OCI-LY1 (cell line): ENCODE measurements around the gene HOXD13.
A peak's percentile ranks its signal among the peaks of the same experiment; 100 is the strongest.

Source experiments
- H2AFZ ChIP-seq: fragments of 200-600 bp; sonication (generic), shearing (Covaris generic); 2 replicates; pipeline ENCODE4 v1.6.0; 2014; ENCODE audit warnings: antibody characterized with exemption, mild to moderate bottlenecking, low read length
- H3F3A ChIP-seq: fragments of 200-600 bp; sonication (generic), shearing (Covaris generic); 2 replicates; pipeline ENCODE4 v1.6.0; 2014; ENCODE audit warnings: mild to moderate bottlenecking, antibody characterized with exemption, low read length, moderate library complexity; ENCODE audit not compliant: insufficient read depth
- H3K27ac ChIP-seq: fragments of 200-600 bp; sonication (generic); 2 replicates; pipeline ENCODE4 v1.5.1; 2014; ENCODE audit warnings: low read length, mixed run types, mild to moderate bottlenecking, low read depth; ENCODE audit not compliant: poor library complexity, severe bottlenecking
- H3K27me3 ChIP-seq: fragments of 200-600 bp; sonication (generic); 2 replicates; pipeline ENCODE4 v1.6.0; 2014; ENCODE audit warnings: antibody characterized with exemption, mild to moderate bottlenecking, low read length, moderate library complexity; ENCODE audit not compliant: insufficient read depth
- H3K36me3 ChIP-seq: fragments of 200-600 bp; sonication (generic); 2 replicates; pipeline ENCODE4 v1.6.1; 2014; ENCODE audit warnings: mild to moderate bottlenecking, antibody characterized with exemption, low read length, moderate library complexity, mixed read lengths; ENCODE audit not compliant: insufficient read depth
- H3K4me1 ChIP-seq: fragments of 200-600 bp; sonication (generic); 2 replicates; pipeline ENCODE4 v1.5.1; 2014; ENCODE audit warnings: mild to moderate bottlenecking, low read length, moderate library complexity; ENCODE audit not compliant: insufficient read depth, severe bottlenecking
- H3K4me2 ChIP-seq: fragments of 200-600 bp; sonication (generic), shearing (Covaris generic); 2 replicates; pipeline ENCODE4 v1.6.1; 2014; ENCODE audit warnings: low read length
- H3K4me3 ChIP-seq: fragments of 200-600 bp; sonication (generic); 2 replicates; pipeline ENCODE4 v1.5.1; 2014; ENCODE audit warnings: low read length, low read depth, mild to moderate bottlenecking, mixed read lengths; ENCODE audit not compliant: poor library complexity, severe bottlenecking
- H3K79me2 ChIP-seq: fragments of 200-600 bp; shearing (Covaris generic); 2 replicates; pipeline ENCODE4 v1.6.1; 2016; ENCODE audit warnings: mixed run types, low read length, mixed read lengths; ENCODE audit not compliant: insufficient read depth
- H3K9ac ChIP-seq: fragments of 200-600 bp; sonication (generic), shearing (Covaris generic); 2 replicates; pipeline ENCODE4 v1.6.1; 2014; ENCODE audit warnings: mild to moderate bottlenecking, low read length, mixed read lengths
- H3K9me2 ChIP-seq: fragments of 200-600 bp; sonication (generic), shearing (Covaris generic); 2 replicates; pipeline ENCODE4 v1.6.1; 2014; ENCODE audit warnings: low read depth, mild to moderate bottlenecking, low read length, mixed read lengths
- H3K9me3 ChIP-seq: fragments of 200-600 bp; shearing (Covaris generic); 2 replicates; pipeline ENCODE4 v1.6.1; 2014; ENCODE audit warnings: low read length, mixed read lengths
- H4K20me1 ChIP-seq: fragments of 200-600 bp; sonication (generic), shearing (Covaris generic); 2 replicates; pipeline ENCODE4 v1.6.0; 2016; ENCODE audit warnings: mild to moderate bottlenecking, low read length; ENCODE audit not compliant: insufficient read depth
- CTCF ChIP-seq: fragments of 200-600 bp; sonication (generic), shearing (Covaris generic); IDR thresholded peaks from 2 replicates; pipeline ENCODE4 v1.5.1; 2017; ENCODE audit warnings: mild to moderate bottlenecking, antibody characterized with exemption, low read length, moderate library complexity, mixed read lengths
- EZH2 ChIP-seq: fragments of 200-600 bp; sonication (generic), shearing (Covaris generic); IDR thresholded peaks from 2 replicates; pipeline ENCODE4 v1.8.0; 2017; ENCODE audit warnings: borderline replicate concordance, mixed run types, mild to moderate bottlenecking, antibody characterized with exemption, low read length, moderate library complexity, mixed read lengths

HOXD13 gene

GRCh38 chr2:176088048-176088936 lies 4.2 kb upstream of the HOXD13 start:
- Histone ChIP-seq H3K4me2 (no peak overlapping the region), H4K20me1 (no peaks in the 10 kb centered on the region), H3K27me3 (peaks cover 6% of the 10 kb centered on the region; the same call in 1 of the 2 replicates), H3K36me3 (no peaks in the 10 kb centered on the region), H2AFZ (no peak overlapping the region), H3K27ac (no peak overlapping the region), H3K9me2 (no peaks in the 10 kb centered on the region), H3K79me2 (no peaks in the 10 kb centered on the region), H3K9ac (no peak overlapping the region), H3K9me3 (no peaks in the 10 kb centered on the region), H3F3A (no peaks in the 10 kb centered on the region), H3K4me1 (no peaks in the 10 kb centered on the region), H3K4me3 (no peak overlapping the region)
- peak; percentile 33; the same call in 1 of the 2 replicates for TF ChIP-seq CTCF
- no peak for TF ChIP-seq EZH2

- no peaks in the 10 kb centered on the region for H3K4me1 ChIP-seq
- no peaks in the 10 kb centered on the region for H4K20me1 ChIP-seq
- no peaks in the 10 kb centered on the region for H3K9me3 ChIP-seq
- no peaks in the 10 kb centered on the region for H3K79me2 ChIP-seq
- no peaks in the 10 kb centered on the region for H3F3A ChIP-seq
- no peak overlapping the region for H3K9ac ChIP-seq
- H3K27ac ChIP-seq, result no peak overlapping the region
- no peaks in the 10 kb centered on the region for H3K36me3 ChIP-seq
- TF ChIP-seq EZH2 (no peak), CTCF (no peak)
- peaks cover 6% of the 10 kb centered on the region; the same call in 1 of the 2 replicates for H3K27me3 ChIP-seq
- no peak overlapping the region for H2AFZ ChIP-seq
- no peaks in the 10 kb centered on the region for H3K9me2 ChIP-seq
- H3K4me2 ChIP-seq, result no peak overlapping the region
- H3K4me3 ChIP-seq, result no peak overlapping the region
Observed at GRCh38 chr2:176088937-176089842, 3.3 kb upstream of the HOXD13 start.

GRCh38 chr2:176089843-176090395 lies 2.6 kb upstream of the HOXD13 start:
- no peak for TF ChIP-seq CTCF
- no peak for TF ChIP-seq EZH2
- no peak overlapping the region for H3K4me2 ChIP-seq
- no peaks in the 10 kb centered on the region for H3K4me1 ChIP-seq
- no peak overlapping the region for H3K9ac ChIP-seq
- no peaks in the 10 kb centered on the region for H3F3A ChIP-seq
- H2AFZ ChIP-seq, result no peak overlapping the region
- H3K36me3 ChIP-seq, result no peaks in the 10 kb centered on the region
- H4K20me1 ChIP-seq, result no peaks in the 10 kb centered on the region
- no peak overlapping the region for H3K27ac ChIP-seq
- H3K9me3 ChIP-seq, result no peaks in the 10 kb centered on the region
- H3K4me3 ChIP-seq, result no peak overlapping the region
- peaks cover 6% of the 10 kb centered on the region; the same call in 1 of the 2 replicates for H3K27me3 ChIP-seq
- H3K79me2 ChIP-seq, result no peaks in the 10 kb centered on the region
- no peaks in the 10 kb centered on the region for H3K9me2 ChIP-seq
